Osteocyte (in vitro differentiated cells): Measurements from ENCODE around the gene NOC2L. TPM values are rescaled to one million over a fixed set of nuclear protein-coding genes. Genes with fewer than 3 reads are reported as not detected.

ENCODE experiments used
- DNase-seq: peaks from one replicate; pipeline ENCODE4 v3.0.0; 2021; ENCODE audit warnings: mixed read lengths; ENCODE audit not compliant: unreplicated experiment; ENCODE audit errors: extremely low spot score
- H3K27ac Mint-ChIP-seq: one replicate; pipeline ENCODE4 v1.8.0; 2021; ENCODE audit warnings: mild to moderate bottlenecking, mixed read lengths; ENCODE audit not compliant: unreplicated experiment
- H3K27me3 Mint-ChIP-seq: one replicate; pipeline ENCODE4 v1.8.0; 2021; ENCODE audit warnings: mixed read lengths; ENCODE audit not compliant: unreplicated experiment
- H3K36me3 Mint-ChIP-seq: one replicate; pipeline ENCODE4 v1.8.0; 2021; ENCODE audit warnings: mixed read lengths; ENCODE audit not compliant: unreplicated experiment
- H3K4me1 Mint-ChIP-seq: one replicate; pipeline ENCODE4 v1.8.0; 2021; ENCODE audit warnings: mixed read lengths; ENCODE audit not compliant: unreplicated experiment
- H3K4me3 Mint-ChIP-seq: one replicate; pipeline ENCODE4 v1.8.0; 2021; ENCODE audit warnings: mild to moderate bottlenecking, moderate library complexity, mixed read lengths; ENCODE audit not compliant: unreplicated experiment
- H3K9me3 Mint-ChIP-seq: one replicate; pipeline ENCODE4 v1.8.0; 2021; ENCODE audit warnings: mixed read lengths; ENCODE audit not compliant: unreplicated experiment
- CTCF ChIP-seq: fragments of 200-600 bp; sonication (generic); IDR thresholded peaks from 2 replicates; pipeline ENCODE4 v1.5.0; 2021; ENCODE audit warnings: antibody characterized with exemption, mild to moderate bottlenecking, moderate library complexity
- total RNA-seq: library from RNA; stranded (reverse); gene quantifications from 2 replicates; pipeline ENCODE4 v1.2.1, GENCODE V29; 2021

Gene NOC2L
- total RNA-seq, 1 donor from 2014 or later, result 60.5 TPM

- TF ChIP-seq CTCF, result no peak
- H3K27ac Mint-ChIP-seq, result peak within 1 kb of the TSS; percentile 96
- peaks cover 2% of the 10 kb centered on the region for H3K36me3 Mint-ChIP-seq
- H3K4me1 Mint-ChIP-seq, result peaks cover 20% of the 10 kb centered on the region
- no peaks in the 10 kb centered on the region for H3K9me3 Mint-ChIP-seq
- DNase-seq, result peak; percentile 96
- H3K4me3 Mint-ChIP-seq, result peak within 1 kb of the TSS; percentile 88
- no peaks in the 10 kb centered on the region for H3K27me3 Mint-ChIP-seq
These were observed 40.8 kb upstream of the NOC2L start, which contains the start of gene HES4 for GRCh38 chr1:999725-1000356. Gene HES4 (minus strand): TSS chr1:1000097. CDS start chr1:999973, 124 bp downstream.

- TF ChIP-seq CTCF, result no peak
- Mint-ChIP-seq H3K4me1 (peaks cover 15% of the 10 kb centered on the region), H3K27ac (no peak overlapping the region), H3K9me3 (no peaks in the 10 kb centered on the region), H3K4me3 (peak overlapping the region; percentile 78), H3K27me3 (no peaks in the 10 kb centered on the region), H3K36me3 (peaks cover 2% of the 10 kb centered on the region)
- DNase-seq, result peak; percentile 84
These were observed 40.1 kb upstream of the NOC2L start for GRCh38 chr1:998995-999724.

GRCh38 chr1:998745-998994 is 39.6 kb upstream of the NOC2L start:
- DNase-seq, result peak; percentile 84
- H3K27ac Mint-ChIP-seq, result no peak overlapping the region
- H3K27me3 Mint-ChIP-seq, result no peaks in the 10 kb centered on the region
- H3K36me3 Mint-ChIP-seq, result peaks cover 2% of the 10 kb centered on the region
- TF ChIP-seq CTCF, result peak; percentile 3
- peak overlapping the region; percentile 75 for H3K4me3 Mint-ChIP-seq
- peaks cover 15% of the 10 kb centered on the region for H3K4me1 Mint-ChIP-seq
- no peaks in the 10 kb centered on the region for H3K9me3 Mint-ChIP-seq

GRCh38 chr1:997993-998744 is 39.1 kb upstream of the NOC2L start:
- DNase-seq, result no peak
- H3K4me1 Mint-ChIP-seq, result peaks cover 14% of the 10 kb centered on the region
- H3K36me3 Mint-ChIP-seq, result peaks cover 1% of the 10 kb centered on the region
- peak overlapping the region; percentile 75 for H3K4me3 Mint-ChIP-seq
- H3K27ac Mint-ChIP-seq, result peak overlapping the region; percentile 31
- no peaks in the 10 kb centered on the region for H3K27me3 Mint-ChIP-seq
- TF ChIP-seq CTCF, result no peak
- H3K9me3 Mint-ChIP-seq, result no peaks in the 10 kb centered on the region

GRCh38 chr1:997713-997992 is 38.6 kb upstream of the NOC2L start:
- H3K27ac Mint-ChIP-seq, result no peak overlapping the region
- TF ChIP-seq CTCF, result no peak
- no peak for DNase-seq
- H3K4me1 Mint-ChIP-seq, result peaks cover 12% of the 10 kb centered on the region
- H3K27me3 Mint-ChIP-seq, result no peaks in the 10 kb centered on the region
- peaks cover under 1% of the 10 kb centered on the region for H3K9me3 Mint-ChIP-seq
- H3K36me3 Mint-ChIP-seq, result peaks cover under 1% of the 10 kb centered on the region
- H3K4me3 Mint-ChIP-seq, result no peak overlapping the region
